ENCODE data around the gene MED13. TPM values are rescaled to one million over a fixed set of nuclear protein-coding genes. Genes with fewer than 3 reads are reported as not detected.

The MED13 gene
- total and polyA plus RNA-seq, 4 donors: 6.6 to 64.0 (median 26.0) TPM

DNA sequence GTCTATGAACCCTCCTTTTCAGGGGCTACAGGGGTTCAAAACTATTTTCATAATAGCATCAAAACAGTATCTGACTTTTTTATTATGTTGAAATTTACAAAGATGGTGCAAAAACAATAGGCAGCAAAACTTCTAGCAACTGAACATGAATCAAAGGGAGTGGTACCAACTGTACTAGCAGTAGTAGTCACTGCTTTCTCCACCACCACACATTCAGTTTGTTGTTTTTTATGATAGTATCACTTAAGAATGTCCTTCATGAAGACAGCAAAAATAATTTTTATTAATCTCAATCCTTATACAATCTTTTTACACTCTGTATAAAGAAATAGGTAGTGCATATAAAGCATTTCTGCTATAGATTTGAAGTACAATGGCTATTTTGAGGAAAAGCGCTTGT lies 47.6 kb downstream of the MED13 start:
- Histone ChIP-seq H3K9me3 (ENCODE audit: control insufficient read depth in 4 of 4, low read length in 3 of 4) (no peaks in the 10 kb centered on the region), H3K27me3 (ENCODE audit: control insufficient read depth in 4 of 4, insufficient read depth in 4 of 4, low read length in 3 of 4) (no peaks in the 10 kb centered on the region), H3K4me1 (ENCODE audit: control insufficient read depth in 4 of 4, insufficient read depth in 4 of 4, low read length in 3 of 4) (peaks cover 0 to 1% (median 0%) of the 10 kb centered on the region in 4 donors), H3K4me3 (ENCODE audit: low read depth in 1 of 3, low read length in 3 of 3) (no peak overlapping the region), H3K27ac (ENCODE audit: low read depth in 1 of 2, low read length in 2 of 2) (no peak overlapping the region), H3K9ac (ENCODE audit: low read depth in 1 of 2, low read length in 2 of 2) (no peak overlapping the region), H3K36me3 (ENCODE audit: control insufficient read depth in 4 of 4, insufficient read depth in 3 of 4, low read depth in 1 of 4, low read length in 3 of 4) (peaks cover 0 to 24% (median 14%) of the 10 kb centered on the region in 4 donors)
- DNase-seq (ENCODE audit: low spot score): no peak
- 97% methylated on average over 1 of the region's 1 CpG for WGBS
- TF ChIP-seq JUND (IDR thresholded peaks at IDR 0.05) (no peak), SP1 (IDR thresholded peaks at IDR 0.05) (no peak)

DNA sequence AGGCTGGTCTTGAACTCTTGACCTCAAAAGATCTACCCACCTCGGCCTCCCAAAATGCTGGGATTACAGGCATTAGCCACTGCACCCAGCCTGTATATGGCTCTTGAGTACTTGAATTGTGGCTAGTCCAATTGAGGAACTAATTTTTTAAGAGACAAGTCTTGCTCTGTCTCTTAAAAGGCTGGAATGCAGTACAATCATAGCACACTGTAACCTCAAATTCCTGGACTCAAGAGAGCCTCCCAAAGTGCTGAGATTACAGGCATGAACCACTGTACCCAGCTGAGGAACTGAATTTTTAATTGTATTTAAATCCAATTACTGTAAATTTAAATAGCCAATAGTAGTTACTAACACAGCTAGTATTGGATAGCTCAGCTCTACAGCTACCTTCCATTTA lies 50.6 kb downstream of the MED13 start:
- no peak overlapping the region for H3K27ac ChIP-seq (ENCODE audit: low read depth in 1 of 2, low read length in 2 of 2)
- H3K9me3 ChIP-seq (ENCODE audit: control insufficient read depth in 4 of 4, low read length in 3 of 4): no peaks in the 10 kb centered on the region
- no peak for TF ChIP-seq FOXA2 (IDR thresholded peaks at IDR 0.05)
- no peak for TF ChIP-seq HNF4G (IDR thresholded peaks at IDR 0.05)
- TF ChIP-seq, protein P1, sequence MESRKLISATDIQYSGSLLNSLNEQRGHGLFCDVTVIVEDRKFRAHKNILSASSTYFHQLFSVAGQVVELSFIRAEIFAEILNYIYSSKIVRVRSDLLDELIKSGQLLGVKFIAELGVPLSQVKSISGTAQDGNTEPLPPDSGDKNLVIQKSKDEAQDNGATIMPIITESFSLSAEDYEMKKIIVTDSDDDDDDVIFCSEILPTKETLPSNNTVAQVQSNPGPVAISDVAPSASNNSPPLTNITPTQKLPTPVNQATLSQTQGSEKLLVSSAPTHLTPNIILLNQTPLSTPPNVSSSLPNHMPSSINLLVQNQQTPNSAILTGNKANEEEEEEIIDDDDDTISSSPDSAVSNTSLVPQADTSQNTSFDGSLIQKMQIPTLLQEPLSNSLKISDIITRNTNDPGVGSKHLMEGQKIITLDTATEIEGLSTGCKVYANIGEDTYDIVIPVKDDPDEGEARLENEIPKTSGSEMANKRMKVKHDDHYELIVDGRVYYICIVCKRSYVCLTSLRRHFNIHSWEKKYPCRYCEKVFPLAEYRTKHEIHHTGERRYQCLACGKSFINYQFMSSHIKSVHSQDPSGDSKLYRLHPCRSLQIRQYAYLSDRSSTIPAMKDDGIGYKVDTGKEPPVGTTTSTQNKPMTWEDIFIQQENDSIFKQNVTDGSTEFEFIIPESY (IDR thresholded peaks at IDR 0.05): no peak
- TF ChIP-seq, protein P2, sequence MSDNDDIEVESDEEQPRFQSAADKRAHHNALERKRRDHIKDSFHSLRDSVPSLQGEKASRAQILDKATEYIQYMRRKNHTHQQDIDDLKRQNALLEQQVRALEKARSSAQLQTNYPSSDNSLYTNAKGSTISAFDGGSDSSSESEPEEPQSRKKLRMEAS (IDR thresholded peaks at IDR 0.05): no peak
- TF ChIP-seq SP1 (IDR thresholded peaks at IDR 0.05): no peak
- TF ChIP-seq NR2F2 (IDR thresholded peaks at IDR 0.05): no peak
- no peak for TF ChIP-seq EGR1 (IDR thresholded peaks at IDR 0.05; ENCODE audit: low read depth in 2 of 2)
- TF ChIP-seq JUND (IDR thresholded peaks at IDR 0.05): no peak
- TF ChIP-seq, protein P3, sequence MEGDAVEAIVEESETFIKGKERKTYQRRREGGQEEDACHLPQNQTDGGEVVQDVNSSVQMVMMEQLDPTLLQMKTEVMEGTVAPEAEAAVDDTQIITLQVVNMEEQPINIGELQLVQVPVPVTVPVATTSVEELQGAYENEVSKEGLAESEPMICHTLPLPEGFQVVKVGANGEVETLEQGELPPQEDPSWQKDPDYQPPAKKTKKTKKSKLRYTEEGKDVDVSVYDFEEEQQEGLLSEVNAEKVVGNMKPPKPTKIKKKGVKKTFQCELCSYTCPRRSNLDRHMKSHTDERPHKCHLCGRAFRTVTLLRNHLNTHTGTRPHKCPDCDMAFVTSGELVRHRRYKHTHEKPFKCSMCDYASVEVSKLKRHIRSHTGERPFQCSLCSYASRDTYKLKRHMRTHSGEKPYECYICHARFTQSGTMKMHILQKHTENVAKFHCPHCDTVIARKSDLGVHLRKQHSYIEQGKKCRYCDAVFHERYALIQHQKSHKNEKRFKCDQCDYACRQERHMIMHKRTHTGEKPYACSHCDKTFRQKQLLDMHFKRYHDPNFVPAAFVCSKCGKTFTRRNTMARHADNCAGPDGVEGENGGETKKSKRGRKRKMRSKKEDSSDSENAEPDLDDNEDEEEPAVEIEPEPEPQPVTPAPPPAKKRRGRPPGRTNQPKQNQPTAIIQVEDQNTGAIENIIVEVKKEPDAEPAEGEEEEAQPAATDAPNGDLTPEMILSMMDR (IDR thresholded peaks at IDR 0.05; ENCODE audit: low read depth, low read length, missing input control): no peak
- TF ChIP-seq HNF4A (conservative IDR thresholded peaks at IDR 0.05): no peak
- TF ChIP-seq FOXA1 (IDR thresholded peaks at IDR 0.05): no peak
- no peak for TF ChIP-seq RAD21 (IDR thresholded peaks at IDR 0.05)
- WGBS: 97% methylated on average over 1 of the region's 1 CpG
- H3K27me3 ChIP-seq (ENCODE audit: control insufficient read depth in 4 of 4, insufficient read depth in 4 of 4, low read length in 3 of 4): no peaks in the 10 kb centered on the region
- H3K9ac ChIP-seq (ENCODE audit: low read depth in 1 of 2, low read length in 2 of 2): no peak overlapping the region
- H3K4me1 ChIP-seq (ENCODE audit: control insufficient read depth in 4 of 4, insufficient read depth in 4 of 4, low read length in 3 of 4): peaks cover 0 to 1% (median 0%) of the 10 kb centered on the region in 4 donors
- peaks cover 2 to 33% (median 22%) of the 10 kb centered on the region in 4 donors for H3K36me3 ChIP-seq (ENCODE audit: control insufficient read depth in 4 of 4, insufficient read depth in 3 of 4, low read depth in 1 of 4, low read length in 3 of 4)
- H3K4me3 ChIP-seq (ENCODE audit: low read depth in 1 of 3, low read length in 3 of 3): no peak overlapping the region
- no peak for DNase-seq (ENCODE audit: low spot score)

DNA sequence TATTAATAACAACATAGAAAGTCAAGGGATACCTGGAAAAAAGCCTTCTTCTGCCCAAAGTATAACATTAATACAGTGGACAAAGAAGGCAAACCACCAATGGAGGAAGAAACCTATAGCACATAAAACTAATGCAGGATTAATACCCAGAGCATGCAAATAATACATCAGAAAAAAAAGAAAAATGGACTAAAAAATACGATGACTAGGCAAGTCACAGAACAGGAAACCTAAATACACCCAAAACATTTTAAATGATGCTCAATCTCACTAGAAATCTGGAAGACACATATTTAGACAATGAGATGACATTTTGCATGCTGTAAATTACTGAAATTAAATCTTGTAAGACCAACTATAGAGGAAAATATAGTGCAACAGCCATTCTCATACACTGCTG lies 55.9 kb downstream of the MED13 start:
- TF ChIP-seq NR2F2 (IDR thresholded peaks at IDR 0.05) (no peak), HNF4G (IDR thresholded peaks at IDR 0.05) (no peak)
- Histone ChIP-seq H3K9ac (ENCODE audit: low read depth in 1 of 2, low read length in 2 of 2) (no peak overlapping the region), H3K27me3 (ENCODE audit: control insufficient read depth in 4 of 4, insufficient read depth in 4 of 4, low read length in 3 of 4) (no peaks in the 10 kb centered on the region), H3K27ac (ENCODE audit: low read depth in 1 of 2, low read length in 2 of 2) (no peak overlapping the region), H3K4me1 (ENCODE audit: control insufficient read depth in 4 of 4, insufficient read depth in 4 of 4, low read length in 3 of 4) (no peaks in the 10 kb centered on the region), H3K9me3 (ENCODE audit: control insufficient read depth in 4 of 4, low read length in 3 of 4) (no peaks in the 10 kb centered on the region), H3K4me3 (ENCODE audit: low read depth in 1 of 3, low read length in 3 of 3) (no peak overlapping the region), H3K36me3 (ENCODE audit: control insufficient read depth in 4 of 4, insufficient read depth in 3 of 4, low read depth in 1 of 4, low read length in 3 of 4) (peaks cover 6 to 30% (median 24%) of the 10 kb centered on the region in 4 donors)
- 84% methylated on average over 1 of the region's 1 CpG for WGBS
- no peak for DNase-seq (ENCODE audit: low spot score)

Data from liver (tissue), 9 donors.